Vagina (tissue), 2 donors: ENCODE measurements around the gene KBTBD2.

Experiments used
- POLR2A ChIP-seq, 2 donors: fragments of 450-650 bp; IDR thresholded peaks; one replicate each; pipeline ENCODE4 v1.6.1; 2017; ENCODE audit warnings: antibody characterized with exemption in 2 of 2, mild to moderate bottlenecking in 2 of 2, moderate library complexity in 2 of 2
- TF ChIP-seq, protein P1 (sequence below), 3 experiments: fragments of 450-650 bp in 2 of 3; fragments of 200-600 bp in 1 of 3; sonication (generic) in 1 of 3; IDR thresholded peaks; one replicate each; pipeline ENCODE4 v1.5.1; 2017 to 2019; ENCODE audit warnings: antibody characterized with exemption in 3 of 3, mild to moderate bottlenecking in 2 of 3, moderate library complexity in 2 of 3

DNA sequence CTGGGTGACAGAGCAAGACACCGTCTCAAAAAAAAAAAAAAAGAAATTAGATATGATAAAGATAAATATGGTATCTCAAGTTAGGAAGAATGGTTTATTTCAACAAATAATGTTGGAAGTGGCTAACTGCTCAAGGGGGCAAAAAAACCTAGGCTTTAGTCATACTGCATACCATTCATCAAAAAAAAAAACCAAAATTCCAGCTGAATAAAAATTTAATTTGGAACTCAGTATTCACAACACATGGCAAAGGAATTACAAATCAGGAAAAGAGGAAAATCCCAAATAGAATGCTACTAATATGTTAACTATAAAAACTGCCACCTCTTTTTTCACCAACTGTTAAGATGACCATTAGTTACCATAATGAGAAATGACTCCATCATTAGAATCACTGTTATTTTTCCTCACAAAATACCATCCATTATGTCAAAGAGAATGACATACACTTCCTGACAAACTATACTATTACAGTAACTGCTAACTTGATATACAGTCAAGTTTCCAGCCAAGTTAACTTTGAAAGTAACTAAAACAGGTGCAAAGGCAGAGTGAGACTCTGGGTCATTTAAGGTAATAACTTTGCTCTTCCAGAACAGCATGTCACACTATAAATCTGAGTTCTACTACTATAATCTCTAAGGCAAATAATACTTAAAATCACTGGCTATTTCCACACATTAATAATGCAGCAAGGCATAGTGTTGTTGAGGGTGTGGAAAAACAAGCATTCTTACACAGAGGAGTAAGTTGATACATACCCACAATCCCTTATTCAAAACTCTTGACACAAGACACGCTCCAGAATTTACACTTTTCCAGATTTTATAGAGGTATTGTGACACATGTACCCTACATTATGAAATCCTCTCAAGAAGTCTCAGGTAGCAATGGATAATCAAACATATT is 10.2 kb downstream of the KBTBD2 start:
- TF ChIP-seq POLR2A (IDR thresholded peaks at IDR 0.05) = no peak
- TF ChIP-seq, protein P1, sequence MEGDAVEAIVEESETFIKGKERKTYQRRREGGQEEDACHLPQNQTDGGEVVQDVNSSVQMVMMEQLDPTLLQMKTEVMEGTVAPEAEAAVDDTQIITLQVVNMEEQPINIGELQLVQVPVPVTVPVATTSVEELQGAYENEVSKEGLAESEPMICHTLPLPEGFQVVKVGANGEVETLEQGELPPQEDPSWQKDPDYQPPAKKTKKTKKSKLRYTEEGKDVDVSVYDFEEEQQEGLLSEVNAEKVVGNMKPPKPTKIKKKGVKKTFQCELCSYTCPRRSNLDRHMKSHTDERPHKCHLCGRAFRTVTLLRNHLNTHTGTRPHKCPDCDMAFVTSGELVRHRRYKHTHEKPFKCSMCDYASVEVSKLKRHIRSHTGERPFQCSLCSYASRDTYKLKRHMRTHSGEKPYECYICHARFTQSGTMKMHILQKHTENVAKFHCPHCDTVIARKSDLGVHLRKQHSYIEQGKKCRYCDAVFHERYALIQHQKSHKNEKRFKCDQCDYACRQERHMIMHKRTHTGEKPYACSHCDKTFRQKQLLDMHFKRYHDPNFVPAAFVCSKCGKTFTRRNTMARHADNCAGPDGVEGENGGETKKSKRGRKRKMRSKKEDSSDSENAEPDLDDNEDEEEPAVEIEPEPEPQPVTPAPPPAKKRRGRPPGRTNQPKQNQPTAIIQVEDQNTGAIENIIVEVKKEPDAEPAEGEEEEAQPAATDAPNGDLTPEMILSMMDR (IDR thresholded peaks at IDR 0.05) = no peak
